Activated naive CD4-positive, alpha-beta T cell treated with anti-CD3 and anti-CD28 coated beads for 36 hours (primary cell): ENCODE results near the gene GARNL3. TPM values are rescaled to one million over a fixed set of nuclear protein-coding genes. Genes with fewer than 3 reads are reported as not detected.

Source experiments
- CTCF ChIA-PET: fragments of 350-600 bp; sonication (Branson Sonifier 250); formaldehyde crosslinking; loops from one replicate; lab custom pipeline; 2021; ENCODE audit warnings: antibody characterized with exemption; lab: Charles Lee
- DNase-seq: peaks from one replicate; pipeline ENCODE4 v3.0.0-alpha.2; 2020
- H3K27ac Mint-ChIP-seq: one replicate; pipeline ENCODE4 v1.8.0; 2021; ENCODE audit warnings: mild to moderate bottlenecking, mixed read lengths
- H3K27me3 Mint-ChIP-seq: one replicate; pipeline ENCODE4 v1.8.0; 2021; ENCODE audit warnings: low read depth, mixed read lengths
- H3K36me3 Mint-ChIP-seq: one replicate; pipeline ENCODE4 v1.8.0; 2021; ENCODE audit warnings: low read depth, mixed read lengths
- H3K4me1 Mint-ChIP-seq: one replicate; pipeline ENCODE4 v1.8.0; 2021; ENCODE audit warnings: low read depth, mixed read lengths
- H3K4me3 Mint-ChIP-seq: one replicate; pipeline ENCODE4 v1.8.0; 2021; ENCODE audit warnings: mild to moderate bottlenecking, moderate library complexity, mixed read lengths
- H3K9me3 Mint-ChIP-seq: one replicate; pipeline ENCODE4 v1.8.0; 2021; ENCODE audit warnings: mixed read lengths
- intact Hi-C: fragments of 100-400 bp; cut with micrococcal nuclease; formaldehyde crosslinking; loops from one replicate; pipeline ENCODE4 v1.15.1; 2023
- total RNA-seq, 2 experiments: library from RNA; stranded (reverse); gene quantifications; one replicate each; pipeline ENCODE4 v1.2.3, GENCODE V29; 2021

Gene GARNL3
- total RNA-seq, 2 experiments from 2014 or later: 1.2 to 4.6 TPM

- CTCF ChIA-PET: interaction anchor here (0.6 kb wide), 1 partner anchor 139 kb away, joined by 3 read pairs; no protein-coding TSS in a partner anchor
- Mint-ChIP-seq H3K4me3 (no peak overlapping the region), H3K4me1 (no peaks in the 10 kb centered on the region), H3K36me3 (no peaks in the 10 kb centered on the region), H3K27me3 (peaks cover 13% of the 10 kb centered on the region), H3K9me3 (no peaks in the 10 kb centered on the region), H3K27ac (no peak overlapping the region)
- no peak for DNase-seq
- intact Hi-C loops: no loop called here
Measured at GRCh38 chr9:127308652-127309434, 44.3 kb downstream of the GARNL3 start.

GRCh38 chr9:127309715-127310114, 45.1 kb downstream of the GARNL3 start:
- Mint-ChIP-seq H3K36me3 (peaks cover 1% of the 10 kb centered on the region), H3K4me3 (no peak overlapping the region), H3K4me1 (no peaks in the 10 kb centered on the region), H3K9me3 (no peaks in the 10 kb centered on the region), H3K27ac (no peak overlapping the region), H3K27me3 (peaks cover 15% of the 10 kb centered on the region)
- CTCF ChIA-PET: interaction anchor here (0.8 kb wide), 1 partner anchor 147 kb away, joined by 3 read pairs; no protein-coding TSS in a partner anchor
- DNase-seq: no peak
- intact Hi-C loops: loop anchor here (10.0 kb wide), 1 partner anchor 145 kb away; the partner anchor contains the start of genes LRSAM1 and RPL12

DNA sequence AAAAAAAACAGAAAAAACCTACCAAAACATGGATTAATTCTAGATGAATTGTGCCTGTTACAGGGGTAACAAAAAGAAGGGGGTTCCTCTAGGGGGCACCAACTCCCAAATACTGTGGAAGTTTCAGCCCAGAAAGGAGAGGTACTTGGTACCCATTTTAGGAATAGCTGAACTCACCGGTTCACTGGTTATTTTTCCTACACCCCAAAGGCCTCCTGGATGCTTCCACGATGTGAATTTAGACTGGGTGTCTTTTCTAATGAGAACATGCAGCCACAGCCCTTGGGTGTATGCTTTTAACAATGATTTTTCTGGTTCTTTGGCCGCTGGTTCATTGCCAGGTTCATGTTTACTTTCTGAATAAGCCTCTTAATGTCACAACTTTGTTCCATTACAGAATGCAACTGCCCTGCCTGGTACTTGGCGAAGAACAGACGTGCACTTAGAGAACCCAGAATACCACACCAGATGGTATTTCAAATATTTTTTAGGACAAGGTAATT, 46.7 kb downstream of the GARNL3 start:
- intact Hi-C loops: loop anchor here (10.0 kb wide), 1 partner anchor 144 kb away; the partner anchor contains the start of genes LRSAM1 and RPL12
- H3K36me3 Mint-ChIP-seq: peaks cover 1% of the 10 kb centered on the region

GRCh38 chr9:127313042-127313560, 48.5 kb downstream of the GARNL3 start:
- Mint-ChIP-seq H3K27me3 (peaks cover 15% of the 10 kb centered on the region), H3K9me3 (no peaks in the 10 kb centered on the region), H3K36me3 (peaks cover 1% of the 10 kb centered on the region), H3K4me3 (no peak overlapping the region), H3K4me1 (peaks cover 16% of the 10 kb centered on the region), H3K27ac (no peak overlapping the region)
- CTCF ChIA-PET: no interaction called here
- DNase-seq: no peak
- intact Hi-C loops: loop anchor here (10.0 kb wide), 1 partner anchor 142 kb away; the partner anchor contains the start of genes LRSAM1 and RPL12

More for the DNA sequence above, 46.7 kb downstream of the GARNL3 start:
- no peaks in the 10 kb centered on the region for H3K9me3 Mint-ChIP-seq
- no peaks in the 10 kb centered on the region for H3K4me1 Mint-ChIP-seq
- H3K4me3 Mint-ChIP-seq: no peak overlapping the region
- H3K27me3 Mint-ChIP-seq: peaks cover 18% of the 10 kb centered on the region
- CTCF ChIA-PET: interaction anchor here (0.7 to 1.6 kb wide), 3 partner anchors 77 to 144 kb away, joined by 4 to 7 read pairs (median 6); no protein-coding TSS in a partner anchor
- H3K27ac Mint-ChIP-seq: no peak overlapping the region
- DNase-seq: peak; percentile 67

- CTCF ChIA-PET: interaction anchor here (0.6 to 0.9 kb wide), 2 partner anchors 66 to 373 kb away, joined by 3 to 5 read pairs; no protein-coding TSS in a partner anchor
- Mint-ChIP-seq H3K4me1 (peaks cover 18% of the 10 kb centered on the region), H3K4me3 (no peak overlapping the region), H3K9me3 (no peaks in the 10 kb centered on the region), H3K27me3 (peaks cover 11% of the 10 kb centered on the region), H3K36me3 (peaks cover 1% of the 10 kb centered on the region), H3K27ac (no peak overlapping the region)
- intact Hi-C loops: loop anchor here (10.0 kb wide), 1 partner anchor 140 kb away; the partner anchor contains the start of genes LRSAM1 and RPL12
- no peak for DNase-seq
Measured at GRCh38 chr9:127314911-127315310, 50.3 kb downstream of the GARNL3 start.

DNA sequence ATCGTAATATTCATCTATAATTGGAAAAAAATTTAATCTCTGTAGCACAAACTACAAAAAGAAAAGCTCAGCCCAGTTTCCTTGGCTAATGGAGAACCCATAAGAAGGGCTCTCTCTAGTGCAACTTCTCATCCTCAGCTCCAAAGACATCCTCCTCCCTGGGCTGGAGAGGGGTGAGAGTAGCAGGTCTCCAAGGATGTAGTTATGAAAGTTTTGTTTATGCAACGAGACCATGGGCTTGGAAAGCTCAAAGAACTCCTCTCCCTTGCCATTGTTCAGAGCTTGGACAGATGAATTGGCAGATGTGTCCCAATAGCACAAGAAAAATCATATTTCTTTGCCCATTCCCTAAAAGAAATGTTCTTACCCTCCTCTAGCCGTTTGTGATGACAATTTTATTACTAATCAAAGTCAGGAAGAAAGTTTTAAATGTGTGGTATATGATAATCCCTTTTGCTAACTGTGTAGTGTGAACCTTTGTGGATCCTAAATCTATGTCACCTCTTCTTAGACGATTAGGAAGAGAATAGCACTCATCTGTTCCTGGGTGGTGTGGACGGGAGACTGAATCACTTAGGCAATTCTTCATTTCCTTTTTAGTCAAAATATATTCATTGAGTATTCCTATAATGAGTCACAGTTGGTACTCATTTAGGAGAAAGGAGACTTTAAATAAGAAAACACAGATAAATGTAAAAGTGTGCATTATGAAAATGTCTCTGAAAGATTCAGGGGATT, 52.2 kb downstream of the GARNL3 start:
- Mint-ChIP-seq H3K4me3 (no peak overlapping the region), H3K36me3 (peaks cover 1% of the 10 kb centered on the region)
- CTCF ChIA-PET: interaction anchor here (1.0 kb wide), 1 partner anchor 43 kb away, joined by 8 read pairs; no protein-coding TSS in a partner anchor

GRCh38 chr9:127318651-127319167, 54.1 kb downstream of the GARNL3 start:
- intact Hi-C loops: loop anchor here (10.0 kb wide), 1 partner anchor 136 kb away; the partner anchor contains the start of genes LRSAM1 and RPL12
- H3K27me3 Mint-ChIP-seq: peaks cover 14% of the 10 kb centered on the region
- no peak for DNase-seq
- H3K27ac Mint-ChIP-seq: no peak overlapping the region
- CTCF ChIA-PET: interaction anchor here (1.0 kb wide), 1 partner anchor 78 kb away, joined by 4 read pairs; the partner anchor contains the start of gene SLC2A8
- no peak overlapping the region for H3K4me3 Mint-ChIP-seq
- H3K9me3 Mint-ChIP-seq: no peaks in the 10 kb centered on the region
- peaks cover 18% of the 10 kb centered on the region for H3K4me1 Mint-ChIP-seq
- peaks cover 1% of the 10 kb centered on the region for H3K36me3 Mint-ChIP-seq

More for the DNA sequence above, 52.2 kb downstream of the GARNL3 start:
- intact Hi-C loops: loop anchor here (1.0 to 10.0 kb wide), 4 partner anchors 72 to 312 kb away; partner anchors contain the start of genes LRSAM1 and RPL12
- Mint-ChIP-seq H3K27me3 (peaks cover 14% of the 10 kb centered on the region), H3K9me3 (no peaks in the 10 kb centered on the region), H3K27ac (no peak overlapping the region), H3K4me1 (peaks cover 18% of the 10 kb centered on the region)
- DNase-seq: peak; percentile 55

- Mint-ChIP-seq H3K27me3 (peaks cover 14% of the 10 kb centered on the region), H3K36me3 (no peaks in the 10 kb centered on the region)
- intact Hi-C loops: loop anchor here (10.0 kb wide), 1 partner anchor 135 kb away; the partner anchor contains the start of genes LRSAM1 and RPL12
Measured at GRCh38 chr9:127319366-127320114, 55.0 kb downstream of the GARNL3 start.

DNA sequence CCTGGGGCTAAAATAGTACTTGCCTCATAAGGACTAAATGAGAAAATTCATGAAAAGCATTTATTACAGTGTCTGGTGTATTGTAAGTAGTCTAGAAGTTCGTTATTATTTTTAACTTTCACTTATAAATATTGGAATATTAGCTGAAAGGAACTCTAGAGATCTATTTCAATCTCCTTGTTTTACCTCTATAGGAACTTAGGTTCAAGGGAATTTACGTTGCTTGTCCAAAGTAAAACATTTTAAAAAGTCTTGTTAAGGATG, 55.5 kb downstream of the GARNL3 start:
- no peak for DNase-seq
- Mint-ChIP-seq H3K9me3 (no peaks in the 10 kb centered on the region), H3K4me3 (no peak overlapping the region), H3K27ac (no peak overlapping the region), H3K27me3 (peaks cover 12% of the 10 kb centered on the region), H3K36me3 (no peaks in the 10 kb centered on the region), H3K4me1 (peaks cover 18% of the 10 kb centered on the region)
- intact Hi-C loops: no loop called here
- CTCF ChIA-PET: interaction anchor here (1.3 kb wide), 1 partner anchor 18 kb away, joined by 4 read pairs; no protein-coding TSS in a partner anchor

More at GRCh38 chr9:127319366-127320114, 55.0 kb downstream of the GARNL3 start:
- no peak for DNase-seq
- H3K9me3 Mint-ChIP-seq: no peaks in the 10 kb centered on the region
- H3K4me1 Mint-ChIP-seq: peaks cover 18% of the 10 kb centered on the region
- H3K27ac Mint-ChIP-seq: no peak overlapping the region
- H3K4me3 Mint-ChIP-seq: no peak overlapping the region
- CTCF ChIA-PET: interaction anchor here (1.0 to 1.3 kb wide), 2 partner anchors 18 to 78 kb away, joined by 4 read pairs; partner anchors contain the start of gene SLC2A8

DNA sequence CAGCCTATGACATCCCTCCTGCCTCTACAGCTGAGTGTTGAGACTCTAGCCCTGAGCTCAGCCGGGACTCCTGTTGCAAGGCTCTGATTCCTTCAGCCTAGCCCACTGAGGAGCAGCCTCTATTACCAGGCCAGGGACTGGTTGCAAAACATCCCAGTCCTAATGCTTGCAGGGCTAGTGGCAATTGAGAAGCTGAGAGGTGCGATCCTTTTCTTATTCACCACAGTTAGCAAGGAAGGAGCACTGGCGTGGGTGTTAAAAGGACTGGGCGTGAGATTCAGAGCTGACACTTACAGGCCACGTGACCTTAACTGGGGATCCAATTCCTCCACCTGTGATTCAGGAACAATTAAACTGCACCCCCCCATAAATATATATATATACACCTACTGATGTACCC, 58.8 kb downstream of the GARNL3 start:
- CTCF ChIA-PET: no interaction called here
- Mint-ChIP-seq H3K36me3 (no peaks in the 10 kb centered on the region), H3K4me1 (no peaks in the 10 kb centered on the region), H3K27me3 (peaks cover 9% of the 10 kb centered on the region), H3K4me3 (no peak overlapping the region), H3K9me3 (no peaks in the 10 kb centered on the region), H3K27ac (no peak overlapping the region)
- DNase-seq: no peak
- intact Hi-C loops: no loop called here

GRCh38 chr9:127330501-127330900, 65.9 kb downstream of the GARNL3 start:
- Mint-ChIP-seq H3K36me3 (no peaks in the 10 kb centered on the region), H3K4me1 (no peaks in the 10 kb centered on the region), H3K27me3 (peaks cover 11% of the 10 kb centered on the region), H3K4me3 (no peak overlapping the region), H3K27ac (no peak overlapping the region), H3K9me3 (no peaks in the 10 kb centered on the region)
- CTCF ChIA-PET: no interaction called here
- intact Hi-C loops: no loop called here
- no peak for DNase-seq
